Measurements from ENCODE around the gene PRCC.

DNA sequence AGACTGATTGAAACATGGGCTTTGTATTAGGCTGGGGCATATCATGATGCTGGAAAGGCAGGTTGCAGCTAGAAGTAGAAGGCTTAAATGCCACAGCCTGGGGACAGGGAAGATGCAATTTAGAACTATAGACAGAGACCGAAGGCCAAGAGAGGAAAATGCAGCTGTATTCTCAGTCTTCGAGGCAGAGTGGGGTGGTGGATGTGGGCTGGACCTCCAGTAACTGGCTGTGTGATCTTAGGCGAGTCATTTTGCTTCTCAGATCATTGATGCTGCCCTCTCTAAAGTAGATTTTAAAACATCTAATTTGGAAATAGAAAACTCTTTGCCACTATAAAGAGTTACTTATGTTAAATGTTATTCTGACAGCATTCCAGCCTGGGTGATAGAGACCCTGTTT is 67.0 kb downstream of the PRCC start:
- TF ChIP-seq CHD4 (IDR thresholded peaks at IDR 0.05; ENCODE audit: borderline replicate concordance), result no peak
- TF ChIP-seq SMC3 (IDR thresholded peaks at IDR 0.05), result no peak
- no peak for TF ChIP-seq MYC (IDR thresholded peaks at IDR 0.05; ENCODE audit: borderline replicate concordance, low read length)
- TF ChIP-seq, protein P1, sequence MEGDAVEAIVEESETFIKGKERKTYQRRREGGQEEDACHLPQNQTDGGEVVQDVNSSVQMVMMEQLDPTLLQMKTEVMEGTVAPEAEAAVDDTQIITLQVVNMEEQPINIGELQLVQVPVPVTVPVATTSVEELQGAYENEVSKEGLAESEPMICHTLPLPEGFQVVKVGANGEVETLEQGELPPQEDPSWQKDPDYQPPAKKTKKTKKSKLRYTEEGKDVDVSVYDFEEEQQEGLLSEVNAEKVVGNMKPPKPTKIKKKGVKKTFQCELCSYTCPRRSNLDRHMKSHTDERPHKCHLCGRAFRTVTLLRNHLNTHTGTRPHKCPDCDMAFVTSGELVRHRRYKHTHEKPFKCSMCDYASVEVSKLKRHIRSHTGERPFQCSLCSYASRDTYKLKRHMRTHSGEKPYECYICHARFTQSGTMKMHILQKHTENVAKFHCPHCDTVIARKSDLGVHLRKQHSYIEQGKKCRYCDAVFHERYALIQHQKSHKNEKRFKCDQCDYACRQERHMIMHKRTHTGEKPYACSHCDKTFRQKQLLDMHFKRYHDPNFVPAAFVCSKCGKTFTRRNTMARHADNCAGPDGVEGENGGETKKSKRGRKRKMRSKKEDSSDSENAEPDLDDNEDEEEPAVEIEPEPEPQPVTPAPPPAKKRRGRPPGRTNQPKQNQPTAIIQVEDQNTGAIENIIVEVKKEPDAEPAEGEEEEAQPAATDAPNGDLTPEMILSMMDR (IDR thresholded peaks at IDR 0.05), result no peak
- no peak for TF ChIP-seq RFX5 (IDR thresholded peaks at IDR 0.05)
- no peak for TF ChIP-seq FOSB (CRISPR knock-in tag; IDR thresholded peaks at IDR 0.05)
- TF ChIP-seq POLR2A (IDR thresholded peaks at IDR 0.05; ENCODE audit: low read length), result no peak
- TF ChIP-seq JUN (IDR thresholded peaks at IDR 0.05), result no peak
- no peak for TF ChIP-seq RCOR1 (IDR thresholded peaks at IDR 0.05; ENCODE audit: low read depth, low read length)
- TF ChIP-seq, protein P2, sequence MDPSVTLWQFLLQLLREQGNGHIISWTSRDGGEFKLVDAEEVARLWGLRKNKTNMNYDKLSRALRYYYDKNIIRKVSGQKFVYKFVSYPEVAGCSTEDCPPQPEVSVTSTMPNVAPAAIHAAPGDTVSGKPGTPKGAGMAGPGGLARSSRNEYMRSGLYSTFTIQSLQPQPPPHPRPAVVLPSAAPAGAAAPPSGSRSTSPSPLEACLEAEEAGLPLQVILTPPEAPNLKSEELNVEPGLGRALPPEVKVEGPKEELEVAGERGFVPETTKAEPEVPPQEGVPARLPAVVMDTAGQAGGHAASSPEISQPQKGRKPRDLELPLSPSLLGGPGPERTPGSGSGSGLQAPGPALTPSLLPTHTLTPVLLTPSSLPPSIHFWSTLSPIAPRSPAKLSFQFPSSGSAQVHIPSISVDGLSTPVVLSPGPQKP (IDR thresholded peaks at IDR 0.05; ENCODE audit: low read depth, low read length), result no peak
- TF ChIP-seq, protein P3, sequence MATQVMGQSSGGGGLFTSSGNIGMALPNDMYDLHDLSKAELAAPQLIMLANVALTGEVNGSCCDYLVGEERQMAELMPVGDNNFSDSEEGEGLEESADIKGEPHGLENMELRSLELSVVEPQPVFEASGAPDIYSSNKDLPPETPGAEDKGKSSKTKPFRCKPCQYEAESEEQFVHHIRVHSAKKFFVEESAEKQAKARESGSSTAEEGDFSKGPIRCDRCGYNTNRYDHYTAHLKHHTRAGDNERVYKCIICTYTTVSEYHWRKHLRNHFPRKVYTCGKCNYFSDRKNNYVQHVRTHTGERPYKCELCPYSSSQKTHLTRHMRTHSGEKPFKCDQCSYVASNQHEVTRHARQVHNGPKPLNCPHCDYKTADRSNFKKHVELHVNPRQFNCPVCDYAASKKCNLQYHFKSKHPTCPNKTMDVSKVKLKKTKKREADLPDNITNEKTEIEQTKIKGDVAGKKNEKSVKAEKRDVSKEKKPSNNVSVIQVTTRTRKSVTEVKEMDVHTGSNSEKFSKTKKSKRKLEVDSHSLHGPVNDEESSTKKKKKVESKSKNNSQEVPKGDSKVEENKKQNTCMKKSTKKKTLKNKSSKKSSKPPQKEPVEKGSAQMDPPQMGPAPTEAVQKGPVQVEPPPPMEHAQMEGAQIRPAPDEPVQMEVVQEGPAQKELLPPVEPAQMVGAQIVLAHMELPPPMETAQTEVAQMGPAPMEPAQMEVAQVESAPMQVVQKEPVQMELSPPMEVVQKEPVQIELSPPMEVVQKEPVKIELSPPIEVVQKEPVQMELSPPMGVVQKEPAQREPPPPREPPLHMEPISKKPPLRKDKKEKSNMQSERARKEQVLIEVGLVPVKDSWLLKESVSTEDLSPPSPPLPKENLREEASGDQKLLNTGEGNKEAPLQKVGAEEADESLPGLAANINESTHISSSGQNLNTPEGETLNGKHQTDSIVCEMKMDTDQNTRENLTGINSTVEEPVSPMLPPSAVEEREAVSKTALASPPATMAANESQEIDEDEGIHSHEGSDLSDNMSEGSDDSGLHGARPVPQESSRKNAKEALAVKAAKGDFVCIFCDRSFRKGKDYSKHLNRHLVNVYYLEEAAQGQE (IDR thresholded peaks at IDR 0.05), result no peak
- TF ChIP-seq BHLHE40 (IDR thresholded peaks at IDR 0.05; ENCODE audit: low read depth, low read length), result no peak

Measured in A549 (cell line).